ENCODE data around the gene UTP25.

GRCh38 chr1:209785592-209785991, 42.2 kb upstream of the UTP25 start:
- TF ChIP-seq CTCF (IDR thresholded peaks at IDR 0.05; ENCODE audit: borderline replicate concordance, extremely low read depth, low read length, poor library complexity, severe bottlenecking) (no peak), EZH2 (IDR thresholded peaks at IDR 0.05; ENCODE audit: borderline replicate concordance, low read depth, low read length, severe bottlenecking) (no peak)

Measured in DND-41 (cell line).